ENCODE results near the gene AK4. TPM values are rescaled to one million over a fixed set of nuclear protein-coding genes. Genes with fewer than 3 reads are reported as not detected.
A peak's percentile ranks its signal among the peaks of the same experiment; 100 is the strongest.

AK4 gene
- total and polyA plus RNA-seq, 2 of the 4 experiments (the other 2 are of a cell fraction): 12.4 to 30.3 TPM

DNA sequence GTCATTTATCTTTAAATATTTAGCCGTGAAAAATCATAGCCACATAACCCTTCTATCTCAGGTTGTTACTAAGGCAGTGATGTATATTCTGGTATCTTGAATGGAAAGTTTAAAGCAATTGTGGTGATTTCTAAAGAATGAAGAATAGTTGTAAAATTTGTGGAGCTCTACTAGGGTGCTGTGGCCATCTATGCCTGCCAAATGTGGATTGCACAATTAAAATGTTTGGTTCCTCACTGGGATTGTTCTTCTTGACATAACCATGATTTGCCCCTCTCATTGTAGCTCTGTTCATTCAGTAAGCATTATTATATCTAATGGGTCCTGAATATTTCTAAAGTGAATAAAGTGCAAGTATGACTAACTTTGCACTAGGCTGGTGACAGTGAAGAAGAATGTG, 50.1 kb downstream of the AK4 start:
- no peak overlapping the region for H3K4ac ChIP-seq (ENCODE audit: low read depth, low read length)
- no peak overlapping the region for H2BK20ac ChIP-seq (ENCODE audit: low read depth, low read length)
- H3K4me1 ChIP-seq (ENCODE audit: control insufficient read depth, insufficient read depth, low read length): peaks cover 12% of the 10 kb centered on the region; the same call in 1 of the 2 replicates
- H4K20me1 ChIP-seq (ENCODE audit: insufficient read depth, low read length): no peaks in the 10 kb centered on the region
- no peaks in the 10 kb centered on the region for H3K36me3 ChIP-seq (ENCODE audit: control insufficient read depth, insufficient read depth, low read length)
- TF ChIP-seq SMC3 (IDR thresholded peaks at IDR 0.05; ENCODE audit: low read depth, low read length): no peak
- peak; percentile 44 for TF ChIP-seq CEBPB (IDR thresholded peaks at IDR 0.05; ENCODE audit: low read depth, low read length)
- TF ChIP-seq, protein P1, sequence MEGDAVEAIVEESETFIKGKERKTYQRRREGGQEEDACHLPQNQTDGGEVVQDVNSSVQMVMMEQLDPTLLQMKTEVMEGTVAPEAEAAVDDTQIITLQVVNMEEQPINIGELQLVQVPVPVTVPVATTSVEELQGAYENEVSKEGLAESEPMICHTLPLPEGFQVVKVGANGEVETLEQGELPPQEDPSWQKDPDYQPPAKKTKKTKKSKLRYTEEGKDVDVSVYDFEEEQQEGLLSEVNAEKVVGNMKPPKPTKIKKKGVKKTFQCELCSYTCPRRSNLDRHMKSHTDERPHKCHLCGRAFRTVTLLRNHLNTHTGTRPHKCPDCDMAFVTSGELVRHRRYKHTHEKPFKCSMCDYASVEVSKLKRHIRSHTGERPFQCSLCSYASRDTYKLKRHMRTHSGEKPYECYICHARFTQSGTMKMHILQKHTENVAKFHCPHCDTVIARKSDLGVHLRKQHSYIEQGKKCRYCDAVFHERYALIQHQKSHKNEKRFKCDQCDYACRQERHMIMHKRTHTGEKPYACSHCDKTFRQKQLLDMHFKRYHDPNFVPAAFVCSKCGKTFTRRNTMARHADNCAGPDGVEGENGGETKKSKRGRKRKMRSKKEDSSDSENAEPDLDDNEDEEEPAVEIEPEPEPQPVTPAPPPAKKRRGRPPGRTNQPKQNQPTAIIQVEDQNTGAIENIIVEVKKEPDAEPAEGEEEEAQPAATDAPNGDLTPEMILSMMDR (conservative IDR thresholded peaks at IDR 0.05; ENCODE audit: low read depth, low read length): no peak
- TF ChIP-seq FOS (IDR thresholded peaks at IDR 0.05; ENCODE audit: low read depth, low read length): no peak
- no peak for TF ChIP-seq MXI1 (IDR thresholded peaks at IDR 0.05; ENCODE audit: borderline replicate concordance, low read depth, low read length)
- TF ChIP-seq RFX5 (IDR thresholded peaks at IDR 0.05; ENCODE audit: low read depth, low read length): no peak
- BruUV-seq (replicated peaks): no TSS peak
- DNase-seq: no peak
- H3K27ac ChIP-seq (ENCODE audit: insufficient read depth, low read length): no peak overlapping the region
- no peak overlapping the region for H2AK5ac ChIP-seq (ENCODE audit: low read depth, low read length)
- no CpG with 5 or more reads among the region's 1 CpG for WGBS, 2 experiments (ENCODE audit: extremely low coverage in 2 of 2, insufficient read length in 1 of 2)
- ChIA-PET CTCF (no interaction called here), POLR2A (ENCODE audit: unreplicated experiment) (no interaction called here)
- intact Hi-C loops (cut with micrococcal nuclease) (loop anchor here (5.0 kb wide), 1 partner anchor 51 kb away; the partner anchor contains the start of gene AK4), dilution Hi-C loops (cut with HindIII; ENCODE audit: low sequenced_read_pairs, unreplicated experiment) (no loop called here), in situ Hi-C loops (cut with MboI; ENCODE audit: low sequenced_read_pairs) (no loop called here)
- H3K14ac ChIP-seq (replicated peaks; ENCODE audit: low read depth, low read length): no peak overlapping the region
- H2BK15ac ChIP-seq (ENCODE audit: low read depth, low read length): no peak overlapping the region
- H3K4me2 ChIP-seq (ENCODE audit: low read depth, low read length): no peak overlapping the region; the same call in 1 of the 2 replicates
- peak overlapping the region; percentile 72; the same call in 1 of the 2 replicates for H3K18ac ChIP-seq (ENCODE audit: low read depth, low read length)
- H2AFZ ChIP-seq (replicated peaks; ENCODE audit: low read length, poor library complexity): no peak overlapping the region
- no peak overlapping the region for H4K5ac ChIP-seq (ENCODE audit: low read depth, low read length)
- no peak overlapping the region for H3K4me3 ChIP-seq (ENCODE audit: insufficient read depth, low read depth, low read length)
- H3K9me1 ChIP-seq (ENCODE audit: insufficient read depth, low read length): no peaks in the 10 kb centered on the region
- no peaks in the 10 kb centered on the region for H3K27me3 ChIP-seq (ENCODE audit: control insufficient read depth, insufficient read depth, low read length)
- H3K56ac ChIP-seq (ENCODE audit: extremely low read depth, insufficient read depth, low read length): no peak overlapping the region
- no peak overlapping the region for H3K9ac ChIP-seq (ENCODE audit: low read depth, low read length)
- ATAC-seq (ENCODE audit: low read depth): no peak; the same call in 1 of the 2 replicates
- no peak overlapping the region for H2BK120ac ChIP-seq (ENCODE audit: low read depth, low read length)
- H3K9me3 ChIP-seq (ENCODE audit: control insufficient read depth, insufficient read depth, low read length): no peaks in the 10 kb centered on the region
- H3K79me1 ChIP-seq (ENCODE audit: low read depth in 1 of 2, low read length in 2 of 2): peaks cover 0 to 8% of the 10 kb centered on the region in 2 experiments; a peak in 2 of 4 replicates
- H2AK9ac ChIP-seq (replicated peaks; ENCODE audit: low read depth, low read length, poor library complexity): no peak overlapping the region
- H3K23ac ChIP-seq (ENCODE audit: low read depth, low read length): no peak overlapping the region
- H2BK5ac ChIP-seq (ENCODE audit: low read depth, low read length, poor library complexity, severe bottlenecking): no peak overlapping the region
- no peak overlapping the region for H4K91ac ChIP-seq (ENCODE audit: insufficient read depth, low read depth, low read length)
- no peak overlapping the region for H4K8ac ChIP-seq (ENCODE audit: low read depth in 2 of 2, low read length in 2 of 2)

All from IMR-90 (cell line).